H9 (cell line): Measurements from ENCODE around the gene COL11A1. TPM values are rescaled to one million over a fixed set of nuclear protein-coding genes. Genes with fewer than 3 reads are reported as not detected.

ENCODE experiments used
- DNase-seq: peaks from one replicate; pipeline ENCODE4 v3.0.0-alpha.2; 2017
- H2AFZ ChIP-seq: one replicate; pipeline ENCODE4 v1.6.1; 2013; ENCODE audit warnings: mild to moderate bottlenecking, low read length, control low read depth, moderate library complexity
- H2AK5ac ChIP-seq: 2 replicates; pipeline ENCODE4 v1.6.1; 2013; ENCODE audit warnings: low read length, control low read depth, mixed read lengths; ENCODE audit not compliant: insufficient read length
- H2BK120ac ChIP-seq: one replicate; pipeline ENCODE4 v1.6.1; 2013; ENCODE audit warnings: low read depth, mild to moderate bottlenecking, low read length, control low read depth, inconsistent platforms; ENCODE audit not compliant: poor library complexity, severe bottlenecking
- H2BK12ac ChIP-seq: 2 replicates; pipeline ENCODE4 v1.6.1; 2013; ENCODE audit warnings: low read length, control low read depth, mixed read lengths, low read depth; ENCODE audit not compliant: insufficient read length
- H2BK15ac ChIP-seq: 2 replicates; pipeline ENCODE4 v1.6.1; 2013; ENCODE audit warnings: low read depth, low read length, control low read depth
- H2BK20ac ChIP-seq: one replicate; pipeline ENCODE4 v1.6.1; 2013; ENCODE audit warnings: low read depth, mild to moderate bottlenecking, low read length, control low read depth, inconsistent platforms; ENCODE audit not compliant: poor library complexity, severe bottlenecking
- H2BK5ac ChIP-seq: 2 replicates; pipeline ENCODE4 v1.6.1; 2013; ENCODE audit warnings: low read length, control low read depth, mixed read lengths; ENCODE audit not compliant: insufficient read length
- H3K14ac ChIP-seq: 2 replicates; pipeline ENCODE4 v1.6.1; 2013; ENCODE audit warnings: low read length, control low read depth; ENCODE audit not compliant: insufficient read depth
- H3K18ac ChIP-seq: 2 replicates; pipeline ENCODE4 v1.6.1; 2013; ENCODE audit warnings: low read depth, mild to moderate bottlenecking, mixed read lengths, low read length, control low read depth; ENCODE audit not compliant: insufficient read length
- H3K23ac ChIP-seq: 2 replicates; pipeline ENCODE4 v1.6.1; 2013; ENCODE audit warnings: low read length, control low read depth, mixed read lengths, low read depth; ENCODE audit not compliant: insufficient read length
- H3K23me2 ChIP-seq: 2 replicates; pipeline ENCODE4 v1.6.1; 2013; ENCODE audit warnings: low read depth, mild to moderate bottlenecking, mixed read lengths, low read length, control low read depth; ENCODE audit not compliant: insufficient read length, poor library complexity, severe bottlenecking
- H3K27ac ChIP-seq: 2 replicates; pipeline ENCODE4 v1.5.1; 2013; ENCODE audit warnings: low read length, control low read depth, mixed read lengths, low read depth; ENCODE audit not compliant: insufficient read length
- H3K27me3 ChIP-seq: 2 replicates; pipeline ENCODE4 v1.6.1; 2013; ENCODE audit warnings: low read length, control low read depth, inconsistent platforms; ENCODE audit not compliant: insufficient read depth
- H3K4ac ChIP-seq: 2 replicates; pipeline ENCODE4 v1.6.1; 2013; ENCODE audit warnings: low read depth, mild to moderate bottlenecking, control low read depth, inconsistent platforms, low read length, moderate library complexity
- H3K4me1 ChIP-seq: 2 replicates; pipeline ENCODE4 v1.6.1; 2013; ENCODE audit warnings: low read length, control low read depth, inconsistent platforms; ENCODE audit not compliant: insufficient read depth
- H3K4me2 ChIP-seq: 2 replicates; pipeline ENCODE4 v1.6.1; 2013; ENCODE audit warnings: low read length, control low read depth, mixed read lengths; ENCODE audit not compliant: insufficient read length, insufficient read depth
- H3K56ac ChIP-seq: 2 replicates; pipeline ENCODE4 v1.6.1; 2013; ENCODE audit warnings: low read depth, mild to moderate bottlenecking, mixed read lengths, low read length, control low read depth; ENCODE audit not compliant: insufficient read length
- H3K79me1 ChIP-seq: 2 replicates; pipeline ENCODE4 v1.6.1; 2013; ENCODE audit warnings: low read depth, mild to moderate bottlenecking, moderate library complexity, low read length, control low read depth, inconsistent platforms; ENCODE audit not compliant: insufficient read depth, poor library complexity, severe bottlenecking
- H3K79me2 ChIP-seq: 2 replicates; pipeline ENCODE4 v1.6.1; 2013; ENCODE audit warnings: low read length, control low read depth, inconsistent platforms; ENCODE audit not compliant: insufficient read depth
- H3K9ac ChIP-seq: 2 replicates; pipeline ENCODE4 v1.6.1; 2013; ENCODE audit warnings: low read length, control low read depth, mixed read lengths; ENCODE audit not compliant: insufficient read length; ENCODE audit errors: extremely low read depth
- H3K9me3 ChIP-seq: one replicate; pipeline ENCODE4 v1.6.1; 2013; ENCODE audit warnings: low read depth, low read length, inconsistent platforms; ENCODE audit not compliant: control insufficient read depth
- H3T11ph ChIP-seq: one replicate; pipeline ENCODE4 v1.6.1; 2013; ENCODE audit warnings: mild to moderate bottlenecking, low read length, control low read depth, inconsistent platforms
- H4K20me1 ChIP-seq: one replicate; pipeline ENCODE4 v1.6.1; 2013; ENCODE audit not compliant: control insufficient read depth, insufficient read length, insufficient read depth
- H4K5ac ChIP-seq: 2 replicates; pipeline ENCODE4 v1.6.1; 2013; ENCODE audit warnings: low read depth, mild to moderate bottlenecking, mixed read lengths, low read length, control low read depth; ENCODE audit not compliant: insufficient read length
- H4K8ac ChIP-seq: replicated peaks from 2 replicates; pipeline ENCODE4 v1.6.1; 2013; ENCODE audit warnings: low read length, control low read depth, mixed read lengths, low read depth; ENCODE audit not compliant: insufficient read length
- H4K91ac ChIP-seq: 2 replicates; pipeline ENCODE4 v1.6.1; 2013; ENCODE audit warnings: low read depth, mild to moderate bottlenecking, moderate library complexity, mixed read lengths, low read length, control low read depth; ENCODE audit not compliant: insufficient read length
- H3K27ac Mint-ChIP-seq, 3 experiments: 2 replicates in 2 of 3; 3 replicates in 1 of 3; pipeline ENCODE4 v1.8.0; 2020 to 2021; ENCODE audit warnings: mixed read lengths in 3 of 3, mild to moderate bottlenecking in 1 of 3, moderate library complexity in 1 of 3
- H3K27me3 Mint-ChIP-seq: 2 replicates; pipeline ENCODE4 v1.8.0; 2021; ENCODE audit warnings: low read depth, mild to moderate bottlenecking, moderate library complexity, mixed read lengths
- H3K36me3 Mint-ChIP-seq, 3 experiments: 2 replicates in 2 of 3; 3 replicates in 1 of 3; pipeline ENCODE4 v1.8.0; 2020 to 2021; ENCODE audit warnings: low read depth in 3 of 3, mixed read lengths in 3 of 3; ENCODE audit not compliant: insufficient read depth in 1 of 3
- H3K4me1 Mint-ChIP-seq, 2 experiments: 2 replicates each; pipeline ENCODE4 v1.8.0; 2020; ENCODE audit warnings: mixed read lengths in 2 of 2
- H3K4me3 Mint-ChIP-seq, 2 experiments: 2 replicates in 1 of 2; 3 replicates in 1 of 2; pipeline ENCODE4 v1.8.0; 2020 to 2021; ENCODE audit warnings: mild to moderate bottlenecking in 2 of 2, mixed read lengths in 2 of 2, moderate library complexity in 1 of 2
- H3K9me3 Mint-ChIP-seq, 2 experiments: 2 replicates in 1 of 2; 3 replicates in 1 of 2; pipeline ENCODE4 v1.8.0; 2020; ENCODE audit warnings: mild to moderate bottlenecking in 2 of 2, mixed read lengths in 2 of 2, moderate library complexity in 1 of 2
- WGBS: extraction: QIAGEN DNeasy Blood & Tissue Kit; methylation state at CpG from one replicate; pipeline ENCODE4 v1.1.7; 2013; ENCODE audit warnings: missing lambda C conversion rate, low lambda C conversion rate, mixed read lengths; ENCODE audit not compliant: insufficient read length; ENCODE audit errors: extremely low coverage; 5-methylcytosine and 5-hydroxymethylcytosine counted together
- total RNA-seq: library from RNA; stranded (reverse); gene quantifications from 2 replicates; pipeline ENCODE4 v1.2.1, GENCODE V29; 2021
- TF ChIP-seq, protein P1 (sequence below): fragments of 200-600 bp; sonication (generic); conservative IDR thresholded peaks from 3 replicates; pipeline ENCODE4 v1.8.0; 2021; ENCODE audit warnings: antibody characterized with exemption, mild to moderate bottlenecking

The COL11A1 gene
- total RNA-seq, 1 experiment from 2014 or later: 7.5 TPM

DNA sequence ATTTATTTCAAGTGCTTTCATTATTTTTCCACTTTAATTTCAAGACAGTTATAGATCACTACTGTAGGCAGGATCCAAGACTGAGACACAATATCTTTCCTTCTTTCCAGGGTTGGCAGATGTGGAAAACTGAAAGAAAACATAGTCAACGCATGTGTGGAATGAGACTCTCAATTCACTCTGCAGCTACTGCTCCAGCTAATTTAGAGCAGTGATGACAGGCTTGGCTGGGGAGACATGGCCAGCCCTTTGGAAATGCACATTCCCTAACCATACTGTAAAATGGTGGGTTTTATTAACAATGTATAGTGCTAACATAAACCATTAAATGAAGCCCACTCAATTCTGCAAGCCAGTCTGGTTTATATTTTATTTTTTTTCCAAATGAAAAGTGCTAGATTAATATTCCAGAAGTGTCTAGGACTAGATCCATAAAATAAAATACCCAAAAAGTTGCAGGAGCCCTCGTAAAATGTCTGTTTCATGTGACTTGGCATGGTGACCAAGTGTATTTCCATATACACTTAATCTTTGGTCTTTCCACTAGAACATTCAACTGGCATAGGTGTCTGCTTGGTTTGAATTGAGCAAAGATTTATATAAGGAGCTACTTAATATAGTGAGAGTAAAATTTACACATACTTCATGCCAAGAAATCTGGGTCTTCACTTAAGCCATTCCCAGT is 32.9 kb downstream of the COL11A1 start:
- no peak overlapping the region for H2BK5ac ChIP-seq

More for the DNA sequence above, 32.9 kb downstream of the COL11A1 start:
- H4K91ac ChIP-seq: no peak overlapping the region
- Mint-ChIP-seq H3K36me3 (no peaks in the 10 kb centered on the region), H3K27ac (no peak overlapping the region), H3K9me3 (no peaks in the 10 kb centered on the region), H3K27me3 (no peaks in the 10 kb centered on the region), H3K4me3 (no peak overlapping the region), H3K4me1 (peaks cover 3 to 7% of the 10 kb centered on the region in 2 experiments; a peak in 3 of 4 replicates)
- no peak overlapping the region for H2BK120ac ChIP-seq
- DNase-seq: no peak
- H3K14ac ChIP-seq: no peak overlapping the region
- no peak overlapping the region for H2BK15ac ChIP-seq
- no peaks in the 10 kb centered on the region for H3K23me2 ChIP-seq
- H3T11ph ChIP-seq: no peak overlapping the region
- TF ChIP-seq, protein P1, sequence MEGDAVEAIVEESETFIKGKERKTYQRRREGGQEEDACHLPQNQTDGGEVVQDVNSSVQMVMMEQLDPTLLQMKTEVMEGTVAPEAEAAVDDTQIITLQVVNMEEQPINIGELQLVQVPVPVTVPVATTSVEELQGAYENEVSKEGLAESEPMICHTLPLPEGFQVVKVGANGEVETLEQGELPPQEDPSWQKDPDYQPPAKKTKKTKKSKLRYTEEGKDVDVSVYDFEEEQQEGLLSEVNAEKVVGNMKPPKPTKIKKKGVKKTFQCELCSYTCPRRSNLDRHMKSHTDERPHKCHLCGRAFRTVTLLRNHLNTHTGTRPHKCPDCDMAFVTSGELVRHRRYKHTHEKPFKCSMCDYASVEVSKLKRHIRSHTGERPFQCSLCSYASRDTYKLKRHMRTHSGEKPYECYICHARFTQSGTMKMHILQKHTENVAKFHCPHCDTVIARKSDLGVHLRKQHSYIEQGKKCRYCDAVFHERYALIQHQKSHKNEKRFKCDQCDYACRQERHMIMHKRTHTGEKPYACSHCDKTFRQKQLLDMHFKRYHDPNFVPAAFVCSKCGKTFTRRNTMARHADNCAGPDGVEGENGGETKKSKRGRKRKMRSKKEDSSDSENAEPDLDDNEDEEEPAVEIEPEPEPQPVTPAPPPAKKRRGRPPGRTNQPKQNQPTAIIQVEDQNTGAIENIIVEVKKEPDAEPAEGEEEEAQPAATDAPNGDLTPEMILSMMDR: no peak
- H2BK12ac ChIP-seq: no peak overlapping the region
- H4K20me1 ChIP-seq: no peaks in the 10 kb centered on the region
- no peak overlapping the region for H2AFZ ChIP-seq
- H2BK20ac ChIP-seq: no peak overlapping the region
- H4K5ac ChIP-seq: no peak overlapping the region
- no peak overlapping the region for H2AK5ac ChIP-seq
- H3K27ac ChIP-seq: no peak overlapping the region
- no peak overlapping the region for H3K4me2 ChIP-seq
- H3K79me2 ChIP-seq: no peaks in the 10 kb centered on the region
- no peak overlapping the region for H3K4ac ChIP-seq
- no peak overlapping the region for H3K56ac ChIP-seq
- H3K9me3 ChIP-seq: no peaks in the 10 kb centered on the region
- no peak overlapping the region for H3K9ac ChIP-seq
- no peaks in the 10 kb centered on the region for H3K4me1 ChIP-seq
- H3K27me3 ChIP-seq: no peaks in the 10 kb centered on the region
- no peak overlapping the region for H4K8ac ChIP-seq
- H3K18ac ChIP-seq: no peak overlapping the region
- no peaks in the 10 kb centered on the region for H3K79me1 ChIP-seq
- no peak overlapping the region for H3K23ac ChIP-seq
- WGBS: no CpG with 5 or more reads among the region's 2 CpGs
